K562 (cell line): ENCODE results near the gene NUP214.

Source experiments
- CBFB ChIP-seq: sonication (generic); formaldehyde crosslinking; IDR thresholded peaks from 2 replicates; pipeline ENCODE4 v1.4.0; 2020; ENCODE audit warnings: mild to moderate bottlenecking, missing genetic modification reagents
- CHD2 ChIP-seq: IDR thresholded peaks from 2 replicates; pipeline ENCODE4 v1.6.1; 2011; ENCODE audit warnings: low read depth, low read length
- EZH2 ChIP-seq: IDR thresholded peaks from 2 replicates; pipeline ENCODE4 v1.6.1; 2012; ENCODE audit warnings: low read depth, mild to moderate bottlenecking, inconsistent platforms, low read length, borderline replicate concordance
- FOXA3 ChIP-seq, 2 experiments: fragments of 450-650 bp in 1 of 2; sonication (generic) in 1 of 2; formaldehyde crosslinking; IDR thresholded peaks in 1 of 2; conservative IDR thresholded peaks in 1 of 2; 2 replicates each; pipeline versions ENCODE4 v1.4.0 to v1.8.0; 2020 to 2022; ENCODE audit warnings: mild to moderate bottlenecking in 2 of 2, missing genetic modification reagents in 1 of 2
- HMGXB4 ChIP-seq: sonication (generic); formaldehyde crosslinking; IDR thresholded peaks from 2 replicates; pipeline ENCODE4 v1.8.1; 2023; ENCODE audit warnings: mild to moderate bottlenecking, missing genetic modification reagents
- ILF3 ChIP-seq: fragments of 450-650 bp; IDR thresholded peaks from 2 replicates; pipeline ENCODE4 v1.6.1; 2018; ENCODE audit warnings: antibody characterized with exemption, mild to moderate bottlenecking, moderate library complexity, borderline replicate concordance
- OTX1 ChIP-seq: fragments of 450-650 bp; formaldehyde crosslinking; IDR thresholded peaks from 2 replicates; pipeline ENCODE4 v1.4.0; 2022; ENCODE audit warnings: mild to moderate bottlenecking
- RAD51 ChIP-seq: fragments of 450-650 bp; IDR thresholded peaks from 2 replicates; pipeline ENCODE4 v1.7.1; 2016; ENCODE audit warnings: low read depth, mild to moderate bottlenecking, borderline replicate concordance
- YY1 ChIP-seq, 3 experiments: IDR thresholded peaks; 2 replicates each; pipeline ENCODE4 v1.6.1; 2011; ENCODE audit warnings: low read length in 2 of 3, mild to moderate bottlenecking in 2 of 3, moderate library complexity in 2 of 3, borderline replicate concordance in 1 of 3, control low read depth in 1 of 3, low read depth in 1 of 3; ENCODE audit not compliant: insufficient read depth in 3 of 3, insufficient replicate concordance in 2 of 3, control insufficient read depth in 1 of 3, insufficient read length in 1 of 3; ENCODE audit errors: extremely low read depth in 1 of 3
- ZFP91 ChIP-seq: sonication (generic); formaldehyde crosslinking; IDR thresholded peaks from 2 replicates; pipeline ENCODE4 v1.8.0; 2022; ENCODE audit warnings: mild to moderate bottlenecking, missing genetic modification reagents
- TF ChIP-seq, protein P1 (sequence below), 3 experiments: IDR thresholded peaks in 2 of 3; conservative IDR thresholded peaks in 1 of 3; 2 replicates each; pipeline ENCODE4 v1.5.1; 2011 to 2012; ENCODE audit warnings: low read length in 3 of 3, mild to moderate bottlenecking in 3 of 3, control low read depth in 2 of 3, improper control_type of control experiment in 1 of 3, inconsistent platforms in 1 of 3, low read depth in 1 of 3, mixed read lengths in 1 of 3, moderate library complexity in 1 of 3; ENCODE audit not compliant: insufficient read depth in 2 of 3

GRCh38 chr9:131095666-131096268, 29.6 kb upstream of the NUP214 start:
- TF ChIP-seq, protein P1, sequence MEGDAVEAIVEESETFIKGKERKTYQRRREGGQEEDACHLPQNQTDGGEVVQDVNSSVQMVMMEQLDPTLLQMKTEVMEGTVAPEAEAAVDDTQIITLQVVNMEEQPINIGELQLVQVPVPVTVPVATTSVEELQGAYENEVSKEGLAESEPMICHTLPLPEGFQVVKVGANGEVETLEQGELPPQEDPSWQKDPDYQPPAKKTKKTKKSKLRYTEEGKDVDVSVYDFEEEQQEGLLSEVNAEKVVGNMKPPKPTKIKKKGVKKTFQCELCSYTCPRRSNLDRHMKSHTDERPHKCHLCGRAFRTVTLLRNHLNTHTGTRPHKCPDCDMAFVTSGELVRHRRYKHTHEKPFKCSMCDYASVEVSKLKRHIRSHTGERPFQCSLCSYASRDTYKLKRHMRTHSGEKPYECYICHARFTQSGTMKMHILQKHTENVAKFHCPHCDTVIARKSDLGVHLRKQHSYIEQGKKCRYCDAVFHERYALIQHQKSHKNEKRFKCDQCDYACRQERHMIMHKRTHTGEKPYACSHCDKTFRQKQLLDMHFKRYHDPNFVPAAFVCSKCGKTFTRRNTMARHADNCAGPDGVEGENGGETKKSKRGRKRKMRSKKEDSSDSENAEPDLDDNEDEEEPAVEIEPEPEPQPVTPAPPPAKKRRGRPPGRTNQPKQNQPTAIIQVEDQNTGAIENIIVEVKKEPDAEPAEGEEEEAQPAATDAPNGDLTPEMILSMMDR (IDR thresholded peaks at IDR 0.05 in 2 of 3, conservative IDR thresholded peaks at IDR 0.05 in 1 of 3; ENCODE audit: insufficient read depth in 2 of 3, low read depth in 1 of 3, low read length in 3 of 3): no peak
- TF ChIP-seq CBFB (CRISPR knock-in tag) (no peak), RAD51 (no peak), EZH2 (no peak), YY1 (IDR thresholded peaks at IDR 0.05; ENCODE audit: borderline replicate concordance in 1 of 3, control insufficient read depth in 1 of 3, extremely low read depth in 1 of 3, insufficient read depth in 3 of 3, insufficient read length in 1 of 3, insufficient replicate concordance in 2 of 3, low read depth in 1 of 3, low read length in 2 of 3) (no peak), FOXA3 (CRISPR knock-in tag; conservative IDR thresholded peaks at IDR 0.05 in 1 of 2, IDR thresholded peaks at IDR 0.05 in 1 of 2) (no peak), HMGXB4 (peak; percentile 86), ILF3 (no peak), OTX1 (no peak), CHD2 (no peak), ZFP91 (CRISPR knock-in tag) (no peak)
